Measurements from ENCODE around the gene VIL1.
A peak's percentile ranks its signal among the peaks of the same experiment; 100 is the strongest.

Gene VIL1

GRCh38 chr2:218445602-218446001, 26.7 kb downstream of the VIL1 start:
- no peak for DNase-seq

- no peak for DNase-seq
These were observed 27.6 kb downstream of the VIL1 start for GRCh38 chr2:218446547-218446946.

GRCh38 chr2:218447072-218447471, 28.1 kb downstream of the VIL1 start:
- DNase-seq, result no peak

GRCh38 chr2:218448934-218449333, 30.0 kb downstream of the VIL1 start:
- no peak for DNase-seq

GRCh38 chr2:218452079-218452478, 33.2 kb downstream of the VIL1 start:
- no peak for DNase-seq

GRCh38 chr2:218456849-218457248, 37.9 kb downstream of the VIL1 start:
- DNase-seq, result no peak

GRCh38 chr2:218458598-218458997, 39.7 kb downstream of the VIL1 start:
- no peak for DNase-seq

- DNase-seq, result peak; percentile 42
These were observed 47.2 kb downstream of the VIL1 start for GRCh38 chr2:218465987-218466633.

- DNase-seq, result no peak
These were observed 51.5 kb downstream of the VIL1 start for GRCh38 chr2:218470448-218470847.

- DNase-seq, result peak; percentile 30
These were observed 52.1 kb downstream of the VIL1 start for GRCh38 chr2:218471036-218471435.

GRCh38 chr2:218471982-218472381, 53.1 kb downstream of the VIL1 start:
- DNase-seq, result peak; percentile 87

GRCh38 chr2:218472988-218473387, 54.1 kb downstream of the VIL1 start:
- peak; percentile 13 for DNase-seq

- no peak for DNase-seq
These were observed 55.6 kb downstream of the VIL1 start for GRCh38 chr2:218474527-218474926.

- DNase-seq, result no peak
These were observed 57.8 kb downstream of the VIL1 start for GRCh38 chr2:218476676-218477075.

GRCh38 chr2:218477247-218477646, 58.3 kb downstream of the VIL1 start:
- DNase-seq, result no peak

- DNase-seq, result no peak
These were observed 59.6 kb downstream of the VIL1 start for GRCh38 chr2:218478544-218478943.

- no peak for DNase-seq
These were observed 60.7 kb downstream of the VIL1 start for GRCh38 chr2:218479595-218479994.

- DNase-seq, result no peak
These were observed 63.7 kb downstream of the VIL1 start for GRCh38 chr2:218482651-218483050.

GRCh38 chr2:218485986-218486667, 67.2 kb downstream of the VIL1 start:
- DNase-seq, result no peak

- DNase-seq, result no peak
These were observed 81.7 kb downstream of the VIL1 start for GRCh38 chr2:218500501-218501060.

- DNase-seq, result no peak
These were observed 82.7 kb downstream of the VIL1 start for GRCh38 chr2:218501665-218502064.
